Heart left ventricle (tissue), 13 donors: Measurements from ENCODE around the gene DNAJB1.

Source experiments
- POLR2A ChIP-seq, 2 donors: fragments of 450-650 bp; IDR thresholded peaks; one replicate each; pipeline ENCODE4 v1.6.1; 2017; ENCODE audit warnings: antibody characterized with exemption in 2 of 2, mild to moderate bottlenecking in 2 of 2, moderate library complexity in 2 of 2
- TF ChIP-seq, protein P1 (sequence below), 12 donors: fragments of 200-600 bp; sonication (generic) in 4 of 12; IDR thresholded peaks; one replicate each; pipeline versions ENCODE4 v1.5.0 to v1.8.0; 2018 to 2022; ENCODE audit warnings: antibody characterized with exemption in 12 of 12, mild to moderate bottlenecking in 5 of 12
- donor health status: ischemic (EF 13 %, LVEDD 7.1; RV severe dilation, severe dysfunction).
- donor health status: DM: no; HTN: yes; CAD: no.
- donor health status: DM: no; HTN: no; CAD: no.
- donor health status: ischemic (EF 25% LVEDD 6.9; RV normal size, moderate dysfunction).
- donor health status: ischemic (EF 25% LVEDD 5.7; RV mildly dilated, moderate dysfunction).
- donor health status: ischemic (EF 35%, LVEDD 5.7; RV mildly dilated, moderate dysfunction).
- donor health status: nonischemic (EF 11% LVEDD 7.7; RV severe dilation, severe dysfunction).
- donor health status: DM: yes; HTN: yes; CAD: no.
- donor health status: PGD.
- donor health status: ischemic (EF 29% LVEDD 5.4; RV normal size, mild dysfunction).
- donor health status: nonischemic (EF 23%, LVEDD 6.1; RV moderate dilation, normal function).

DNA sequence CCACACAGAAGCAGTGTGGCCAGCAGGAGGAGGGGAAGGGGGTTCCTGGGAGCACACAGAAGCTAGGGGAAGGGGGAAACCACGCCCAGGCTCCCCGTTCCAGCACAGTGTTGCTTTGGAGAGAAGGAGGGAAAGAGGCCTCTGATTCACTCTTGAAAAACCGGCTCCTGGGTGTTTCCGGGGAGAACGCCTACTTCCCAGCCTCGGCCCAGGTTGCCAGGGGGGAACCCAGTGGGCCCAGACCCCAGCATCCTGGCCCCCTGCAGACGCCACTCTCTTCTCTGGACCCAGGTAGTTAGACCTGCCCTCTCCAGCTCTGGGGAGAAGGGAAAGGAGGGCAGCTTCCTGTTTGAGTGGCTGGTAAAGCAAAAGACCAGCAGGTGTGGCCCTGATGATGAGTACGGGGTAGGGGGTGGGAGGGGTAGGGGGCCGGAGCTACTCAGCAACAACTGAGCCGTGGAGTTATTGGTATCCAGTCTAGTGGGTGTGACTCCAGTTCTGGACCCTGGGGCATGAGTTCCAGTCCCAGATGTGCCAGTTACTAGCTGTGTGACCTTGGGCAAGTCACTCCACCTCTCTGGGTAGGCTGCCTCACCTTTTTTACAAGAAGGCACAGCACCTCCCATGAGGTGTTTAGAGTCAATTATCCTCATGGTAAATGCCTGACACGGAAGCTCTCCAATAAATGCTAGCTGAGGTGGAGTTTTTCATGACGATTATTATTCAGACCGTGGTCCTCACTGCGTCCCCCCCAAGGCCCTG, 23.1 kb downstream of the DNAJB1 start:
- TF ChIP-seq, protein P1, sequence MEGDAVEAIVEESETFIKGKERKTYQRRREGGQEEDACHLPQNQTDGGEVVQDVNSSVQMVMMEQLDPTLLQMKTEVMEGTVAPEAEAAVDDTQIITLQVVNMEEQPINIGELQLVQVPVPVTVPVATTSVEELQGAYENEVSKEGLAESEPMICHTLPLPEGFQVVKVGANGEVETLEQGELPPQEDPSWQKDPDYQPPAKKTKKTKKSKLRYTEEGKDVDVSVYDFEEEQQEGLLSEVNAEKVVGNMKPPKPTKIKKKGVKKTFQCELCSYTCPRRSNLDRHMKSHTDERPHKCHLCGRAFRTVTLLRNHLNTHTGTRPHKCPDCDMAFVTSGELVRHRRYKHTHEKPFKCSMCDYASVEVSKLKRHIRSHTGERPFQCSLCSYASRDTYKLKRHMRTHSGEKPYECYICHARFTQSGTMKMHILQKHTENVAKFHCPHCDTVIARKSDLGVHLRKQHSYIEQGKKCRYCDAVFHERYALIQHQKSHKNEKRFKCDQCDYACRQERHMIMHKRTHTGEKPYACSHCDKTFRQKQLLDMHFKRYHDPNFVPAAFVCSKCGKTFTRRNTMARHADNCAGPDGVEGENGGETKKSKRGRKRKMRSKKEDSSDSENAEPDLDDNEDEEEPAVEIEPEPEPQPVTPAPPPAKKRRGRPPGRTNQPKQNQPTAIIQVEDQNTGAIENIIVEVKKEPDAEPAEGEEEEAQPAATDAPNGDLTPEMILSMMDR (IDR thresholded peaks at IDR 0.05): no peak
- no peak for TF ChIP-seq POLR2A (IDR thresholded peaks at IDR 0.05)
